SK-N-MC (cell line): Measurements from ENCODE around the gene RTL9.

ENCODE experiments used
- EZH2 ChIP-seq: fragments of 200-600 bp; sonication (generic); IDR thresholded peaks from one replicate; pipeline ENCODE4 v1.6.1; 2017; ENCODE audit warnings: antibody characterized with exemption
- FOXP2 ChIP-seq: optimal IDR thresholded peaks from 2 replicates; pipeline ENCODE3; 2011; ENCODE audit warnings: mild to moderate bottlenecking, moderate library complexity; ENCODE audit not compliant: insufficient read depth; ENCODE audit errors: extremely low read length, control extremely low read depth
- POLR2AphosphoS5 ChIP-seq: IDR thresholded peaks from 2 replicates; pipeline ENCODE4 v1.6.1; 2012; ENCODE audit warnings: mild to moderate bottlenecking, low read depth, low read length, borderline replicate concordance

- no peak for TF ChIP-seq POLR2AphosphoS5
- no peak for TF ChIP-seq EZH2
- no peak for TF ChIP-seq FOXP2
Measured at GRCh38 chrX:110358548-110358947, at the start of gene RTL9.
